Activated CD8-positive, alpha-beta memory T cell treated with anti-CD3 and anti-CD28 coated beads, Interleukin-2, amount 50 U/mL, for 4 hours (primary cell): Measurements from ENCODE around the gene SPRN.
A peak's percentile ranks its signal among the peaks of the same experiment; 100 is the strongest.
"Not testable (repeated sequence)": the region's sequence is repeated elsewhere in the genome, so short reads cannot be mapped to it uniquely, and the experiment has no call there.

Experiments
- DNase-seq: peaks from one replicate; pipeline ENCODE4 v3.0.0-alpha.2; 2020

The SPRN gene

DNA sequence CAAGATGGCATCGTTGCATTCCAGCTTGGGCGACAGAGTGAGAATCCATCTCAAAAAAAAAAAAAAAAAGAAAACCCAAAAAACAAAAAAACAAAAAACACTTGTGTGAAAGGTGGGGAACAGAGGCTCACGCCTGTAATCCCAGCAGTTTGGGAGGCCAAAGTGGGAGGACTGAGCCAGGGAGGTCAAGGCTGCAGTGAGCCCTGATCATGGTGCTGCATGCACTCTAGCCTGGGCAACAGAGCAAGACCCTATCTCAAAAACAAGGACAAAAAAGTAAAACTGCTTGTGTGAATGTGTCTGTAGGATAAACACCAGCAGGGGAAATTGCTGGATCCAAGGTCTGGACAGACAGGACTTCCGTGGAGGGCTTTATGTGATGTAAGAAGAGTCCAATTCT lies 40.9 kb downstream of the SPRN start:
- DNase-seq = no peak

DNA sequence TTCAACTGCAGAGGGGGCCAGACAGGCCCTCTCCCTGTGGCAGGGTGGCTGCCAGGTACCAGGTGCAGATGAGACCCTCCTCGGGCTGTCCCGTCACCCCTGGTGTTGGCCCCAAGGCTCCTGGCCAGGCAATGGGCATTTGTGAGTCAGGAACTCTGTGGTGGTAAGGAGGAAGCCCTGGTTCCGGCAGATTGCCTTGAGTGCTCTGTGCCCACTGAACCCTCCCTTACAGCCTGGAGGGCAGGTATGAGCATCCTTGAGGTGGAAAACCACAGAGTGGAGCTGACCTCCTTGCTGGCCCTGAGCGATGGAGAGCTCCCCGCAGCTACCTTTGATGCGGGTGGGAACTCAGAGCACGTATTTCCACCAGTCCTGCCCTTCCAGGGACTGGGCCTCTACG lies 43.4 kb downstream of the SPRN start:
- DNase-seq = no peak

DNA sequence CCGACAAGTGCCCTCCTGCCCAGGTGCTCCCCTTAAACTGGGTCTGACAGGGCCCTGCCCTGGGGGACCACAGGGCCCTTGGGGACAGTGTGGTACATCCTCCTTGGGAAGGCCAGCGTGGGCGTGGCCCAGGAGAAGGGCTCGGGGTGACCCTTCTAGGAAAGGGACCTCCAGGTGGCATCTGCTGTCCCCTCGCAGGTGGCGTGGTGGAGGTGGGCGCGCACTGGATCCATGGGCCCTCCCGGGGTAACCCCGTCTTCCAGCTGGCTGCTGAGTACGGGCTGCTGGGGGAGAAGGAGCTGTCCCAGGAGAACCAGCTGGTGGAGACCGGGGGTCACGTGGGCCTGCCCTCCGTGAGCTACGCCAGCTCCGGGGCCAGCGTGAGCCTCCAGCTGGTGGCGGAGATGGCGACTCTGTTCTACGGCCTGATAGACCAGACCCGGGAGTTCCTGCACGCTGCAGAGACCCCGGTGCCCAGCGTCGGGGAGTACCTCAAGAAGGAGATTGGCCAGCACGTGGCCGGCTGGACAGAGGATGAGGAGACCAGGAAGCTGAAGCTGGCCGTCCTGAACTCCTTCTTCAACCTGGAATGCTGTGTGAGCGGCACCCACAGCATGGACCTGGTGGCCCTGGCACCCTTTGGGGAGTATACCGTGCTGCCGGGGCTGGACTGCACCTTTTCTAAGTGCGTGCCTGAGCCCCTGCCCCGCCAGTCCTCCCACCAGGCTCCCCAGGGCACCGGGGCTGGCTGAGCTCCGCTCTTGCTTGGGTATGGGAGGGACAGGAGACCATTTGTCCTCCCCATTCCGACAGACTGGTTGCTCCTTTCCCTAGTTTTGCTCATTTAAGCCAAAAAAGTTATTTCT lies 44.4 kb downstream of the SPRN start:
- no peak for DNase-seq

DNA sequence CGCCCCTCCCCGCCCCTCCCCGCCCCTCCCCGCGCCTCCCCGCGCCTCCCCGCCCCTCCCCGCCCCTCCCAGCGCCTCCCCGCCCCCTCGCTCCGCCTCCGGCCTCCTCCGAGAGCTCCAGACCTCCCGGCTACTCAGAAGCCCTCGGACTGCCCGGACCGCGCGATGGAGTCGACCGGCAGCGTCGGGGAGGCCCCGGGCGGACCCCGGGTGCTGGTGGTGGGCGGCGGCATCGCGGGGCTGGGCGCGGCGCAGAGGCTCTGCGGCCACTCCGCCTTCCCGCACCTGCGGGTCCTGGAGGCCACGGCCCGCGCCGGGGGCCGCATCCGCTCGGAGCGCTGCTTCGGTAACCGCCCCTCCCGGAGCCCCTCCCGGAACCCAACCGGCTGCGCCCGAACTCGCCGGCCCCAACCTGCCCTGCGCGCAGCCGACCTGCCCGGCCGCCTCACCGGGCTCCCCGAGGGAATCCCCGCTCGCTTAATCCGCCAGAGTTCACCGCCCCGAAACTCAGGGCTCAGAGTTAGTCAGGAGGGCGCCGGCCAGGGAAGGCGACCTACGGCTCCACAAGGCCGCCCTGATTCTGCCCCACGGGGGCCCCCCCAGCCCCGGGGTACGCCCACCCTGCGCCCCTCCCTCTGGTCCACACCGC lies 45.1 kb downstream of the SPRN start, which contains the start of gene PAOX:
Gene PAOX (plus strand): TSS at position 111 of the 649 bp plus-strand sequence. CDS start 55 bp downstream, at position 166.
- DNase-seq = peak; percentile 65

DNA sequence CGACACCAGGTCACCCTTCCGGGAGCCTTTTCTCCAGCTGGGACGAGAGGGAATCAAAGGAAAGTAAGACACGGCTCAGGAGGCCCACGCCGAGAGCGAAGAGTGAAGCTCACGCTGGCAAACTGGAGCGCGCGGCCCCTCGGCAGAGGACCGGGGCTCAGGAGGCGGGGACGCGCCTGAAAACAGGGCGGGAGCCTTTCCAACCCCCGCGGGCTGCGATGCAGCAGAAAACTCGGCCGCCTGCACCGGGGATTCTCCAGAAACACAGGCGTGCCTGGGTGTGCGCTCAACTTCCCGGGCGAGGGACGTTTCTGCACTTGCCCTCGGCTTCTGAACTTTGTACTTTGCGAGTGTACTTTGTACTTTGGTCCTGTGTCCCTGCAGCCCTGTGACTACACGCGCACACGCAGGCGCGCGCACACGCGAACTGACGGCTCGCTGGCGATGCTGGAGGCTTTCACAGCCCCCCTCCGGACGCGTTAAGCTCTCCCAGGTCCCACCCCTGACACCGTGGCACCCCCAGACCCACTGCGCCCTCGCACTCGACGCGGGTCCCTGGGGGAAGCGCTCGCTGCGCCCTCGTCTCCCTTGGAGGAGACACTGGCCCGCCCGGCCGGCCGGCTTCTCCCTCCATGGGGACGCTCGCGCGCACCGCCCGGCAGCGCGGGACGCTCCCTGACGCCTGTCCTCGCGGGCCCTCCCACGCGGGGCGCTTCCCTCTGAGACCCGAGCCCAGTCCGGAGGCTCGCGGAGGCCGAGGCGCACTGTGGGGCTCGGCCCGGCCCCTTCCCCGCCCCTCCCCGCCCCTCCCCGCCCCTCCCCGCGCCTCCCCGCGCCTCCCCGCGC lies 46.0 kb downstream of the SPRN start:
- DNase-seq = peak; percentile 60

DNA sequence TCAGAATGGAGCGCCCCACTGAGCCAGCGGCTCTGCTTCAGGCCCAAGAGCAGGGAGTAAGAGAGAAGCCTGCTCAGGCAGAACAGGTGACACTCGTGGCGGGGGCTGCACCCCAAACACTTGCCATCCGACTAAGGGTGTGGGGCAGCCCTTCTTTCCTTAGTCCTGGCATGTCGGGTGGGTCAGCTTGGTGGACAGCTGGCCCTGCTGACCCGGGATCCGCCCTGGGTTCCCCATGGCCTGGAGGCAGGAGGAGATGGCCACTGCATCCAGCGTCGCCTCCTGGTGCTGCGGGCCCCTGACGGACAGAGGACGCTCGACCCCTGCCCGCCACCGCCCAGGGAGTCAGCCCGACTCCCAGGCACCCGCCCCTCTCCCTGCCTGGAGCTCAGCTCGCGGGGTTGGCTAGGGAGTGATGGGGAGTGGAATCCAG lies 46.6 kb downstream of the SPRN start:
- no peak for DNase-seq

DNA sequence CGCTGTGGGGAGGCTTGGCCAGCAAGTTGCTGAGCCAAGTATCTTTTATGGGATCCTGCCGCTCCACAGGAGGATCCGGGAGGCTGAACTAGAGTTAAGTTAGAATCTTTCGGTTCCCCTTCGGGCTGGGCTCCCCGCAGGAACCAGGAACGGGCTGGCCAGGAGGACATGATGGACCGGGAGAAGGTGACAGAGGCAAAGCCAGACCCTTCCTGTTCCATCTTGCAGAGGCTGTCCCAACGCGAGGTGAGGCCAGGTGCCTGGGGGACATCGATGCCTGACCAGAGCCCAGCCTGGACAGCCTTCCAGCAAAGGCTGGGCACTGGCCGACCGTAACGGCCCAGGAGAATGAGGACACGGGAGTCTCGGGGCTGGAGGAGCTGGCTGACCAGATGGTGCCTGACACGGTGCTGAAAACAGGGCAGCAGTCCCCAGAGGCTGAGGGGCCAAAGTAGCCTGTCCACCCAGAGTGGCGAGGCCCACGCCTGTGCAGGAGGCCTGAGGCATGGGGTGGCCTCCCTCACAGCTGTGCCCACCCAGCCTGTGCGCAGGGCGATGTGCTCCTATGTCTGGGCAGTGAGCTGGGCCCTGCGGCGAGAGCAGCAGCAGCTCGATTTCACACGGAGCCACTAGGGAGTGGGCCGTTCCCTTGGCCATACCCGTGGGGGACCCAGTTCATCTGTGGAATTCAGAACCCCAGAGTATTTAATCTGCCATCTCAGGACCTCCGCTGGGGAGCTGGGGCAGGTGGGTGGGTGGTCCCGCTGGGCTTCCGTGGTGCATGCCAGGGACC lies 47.2 kb downstream of the SPRN start:
- no peak for DNase-seq

DNA sequence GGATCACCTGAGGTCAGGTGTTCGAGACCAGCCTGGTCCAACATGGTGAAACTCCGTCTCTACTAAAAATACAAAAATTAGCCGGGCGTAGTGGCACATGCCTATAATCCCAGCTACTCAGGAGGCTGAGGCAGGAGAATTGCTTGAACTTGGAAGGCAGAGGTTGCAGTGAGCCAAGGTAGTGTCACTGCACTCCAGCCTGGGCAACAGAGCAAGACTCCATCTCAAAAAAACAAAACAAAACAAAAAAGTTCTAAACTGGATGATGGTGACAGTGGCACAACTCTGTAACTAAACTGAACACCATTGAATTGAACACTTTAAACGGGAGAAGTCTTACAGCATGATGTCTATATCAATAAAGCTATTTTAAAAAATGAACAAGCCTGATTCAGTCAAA lies 48.2 kb downstream of the SPRN start:
- not testable (repeated sequence) for DNase-seq

DNA sequence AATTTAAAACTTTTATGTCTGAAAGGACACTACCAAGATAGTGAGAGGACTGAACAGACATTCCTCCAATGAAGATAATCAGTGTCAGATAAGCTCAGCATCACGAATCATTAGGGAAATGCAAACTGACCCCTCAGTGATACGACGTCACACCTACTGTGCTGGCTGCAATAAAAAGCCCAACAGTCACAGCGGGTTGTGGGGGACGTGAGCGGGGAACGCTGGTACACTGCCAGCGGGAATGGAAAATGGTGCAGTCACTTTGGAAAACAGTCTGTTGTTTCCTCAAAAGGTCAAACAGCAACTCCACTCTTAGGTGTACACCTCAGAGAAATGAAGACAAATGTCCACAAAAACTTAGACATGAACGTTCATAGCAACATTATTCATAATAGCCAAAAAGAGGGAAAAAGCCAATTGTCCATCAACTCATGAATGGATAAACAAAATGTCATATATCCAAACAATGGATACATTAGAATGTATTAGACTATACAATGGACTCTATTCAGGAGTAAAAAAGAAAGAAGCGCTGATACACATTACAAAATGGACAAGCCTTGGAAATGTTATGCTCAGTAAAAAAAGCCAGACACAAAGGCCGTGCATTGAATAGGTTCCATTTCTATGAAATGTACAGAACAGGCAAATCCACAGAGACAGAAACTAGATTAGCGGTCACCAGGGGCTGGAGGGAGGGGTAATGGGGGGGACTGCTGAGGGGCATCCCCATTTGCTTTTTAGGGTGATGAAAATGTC lies 48.9 kb downstream of the SPRN start:
- DNase-seq = no peak

DNA sequence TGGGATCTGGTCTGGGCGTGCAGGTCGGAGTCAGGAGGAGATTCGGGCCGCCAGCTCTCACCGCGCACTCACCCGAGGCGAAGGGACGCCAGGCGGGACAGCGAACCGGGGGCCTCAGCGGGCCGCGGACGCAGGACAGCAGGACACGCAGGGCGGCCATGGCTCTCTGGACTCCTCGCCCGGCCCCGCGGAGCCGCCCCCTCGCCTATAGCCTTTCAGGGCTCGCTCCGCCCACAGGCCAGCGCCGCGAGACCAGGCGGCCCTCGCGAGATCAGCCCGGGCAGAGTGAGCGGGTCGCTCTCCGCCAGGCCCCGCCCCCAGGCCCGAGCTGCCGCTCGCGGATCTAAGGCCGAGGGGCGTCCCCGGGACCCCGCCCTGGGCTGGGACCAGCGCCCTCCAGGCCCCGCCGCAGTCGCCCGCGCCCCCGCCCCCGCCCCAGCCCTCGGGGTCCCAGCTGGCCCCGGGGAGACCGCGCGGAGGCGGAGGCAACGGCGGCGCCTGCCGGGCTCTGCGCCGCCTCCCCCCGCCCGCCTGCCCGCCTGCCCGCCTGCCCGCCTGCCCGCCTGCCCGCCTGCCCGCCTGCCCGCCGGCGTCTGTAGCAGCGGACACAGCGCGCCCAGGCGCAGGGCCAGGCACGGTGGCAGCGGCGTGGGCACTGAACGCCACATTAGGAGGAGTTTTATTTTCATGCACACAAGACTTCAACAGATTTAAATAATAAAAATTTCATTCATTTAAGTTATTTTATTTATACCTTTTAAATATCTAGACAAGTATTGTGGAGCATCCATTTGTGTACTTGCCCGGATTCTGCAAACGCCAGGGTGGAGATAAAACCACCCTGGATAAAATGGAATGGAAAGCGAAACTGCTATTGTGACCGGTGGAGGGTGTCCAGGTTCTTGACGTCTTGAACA lies 51.0 kb downstream of the SPRN start, which contains the start of gene ECHS1:
Gene ECHS1 (minus strand): TSS at position 181 of the 917 bp plus-strand sequence. CDS start 21 bp downstream, at position 160.
- DNase-seq = peak; percentile 96

DNA sequence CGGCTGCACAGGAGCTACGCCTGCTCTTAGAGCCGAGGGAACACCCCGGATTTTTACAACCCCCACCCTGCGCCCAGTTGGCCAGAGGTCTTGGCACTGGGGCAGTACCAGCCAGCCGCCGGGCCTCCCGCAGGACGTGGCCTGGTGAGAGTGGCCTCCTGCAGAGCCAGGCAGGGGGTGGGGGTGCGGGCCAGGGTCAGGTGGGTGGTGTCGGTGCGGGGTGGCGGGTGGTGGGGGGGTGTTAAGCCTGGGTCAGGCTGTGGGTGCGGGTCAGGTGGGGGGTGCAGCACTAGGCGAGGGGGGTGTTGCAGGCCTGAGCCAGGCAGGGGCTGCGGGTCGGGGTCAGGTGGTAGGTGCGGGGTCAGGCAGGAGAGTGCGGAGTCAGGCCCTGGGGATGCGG lies 51.9 kb downstream of the SPRN start:
- no peak for DNase-seq
